Kidney epithelial cell (primary cell): ENCODE results near the gene SPATA31D4. TPM values are rescaled to one million over a fixed set of nuclear protein-coding genes. Genes with fewer than 3 reads are reported as not detected.
"Not testable (repeated sequence)": the region's sequence is repeated elsewhere in the genome, so short reads cannot be mapped to it uniquely, and the experiment has no call there.

Source experiments
- DNase-seq: peaks from one replicate; pipeline ENCODE4 v3.0.0-alpha.2; 2010; ENCODE audit warnings: low read depth
- H3K27me3 ChIP-seq: 2 replicates; pipeline ENCODE4 v1.6.0; 2011; ENCODE audit warnings: low read length; ENCODE audit not compliant: control insufficient read depth, insufficient read depth
- H3K36me3 ChIP-seq: 2 replicates; pipeline ENCODE4 v1.5.1; 2011; ENCODE audit warnings: low read length; ENCODE audit not compliant: control insufficient read depth, insufficient read depth
- H3K4me3 ChIP-seq: 2 replicates; pipeline ENCODE4 v1.5.1; 2011; ENCODE audit warnings: low read depth, mild to moderate bottlenecking, control low read depth, low read length
- CTCF ChIP-seq: IDR thresholded peaks from 2 replicates; pipeline ENCODE4 v1.5.1; 2011; ENCODE audit warnings: mild to moderate bottlenecking, moderate library complexity, low read length, control low read depth, inconsistent platforms; ENCODE audit not compliant: insufficient read depth, poor library complexity, severe bottlenecking
- total RNA-seq: library from RNA; depleted of rRNA; stranded (reverse); fragments of >200 nt; gene quantifications from 2 replicates; pipeline ENCODE4 v1.2.3, GENCODE V29; 2015

Gene SPATA31D4
- total RNA-seq, 1 donor from 2014 or later, result not detected

GRCh38 chr9:81902626-81903025, 25.6 kb upstream of the SPATA31D4 start:
- TF ChIP-seq CTCF, result no peak
- DNase-seq, result no peak
- H3K4me3 ChIP-seq, result no peak overlapping the region
- no peaks in the 10 kb centered on the region for H3K36me3 ChIP-seq
- H3K27me3 ChIP-seq, result no peaks in the 10 kb centered on the region

- no peak for DNase-seq
- no peaks in the 10 kb centered on the region for H3K27me3 ChIP-seq
- no peak overlapping the region for H3K4me3 ChIP-seq
- no peak for TF ChIP-seq CTCF
- H3K36me3 ChIP-seq, result no peaks in the 10 kb centered on the region
Observed at GRCh38 chr9:81906671-81907070, 21.6 kb upstream of the SPATA31D4 start.

DNA sequence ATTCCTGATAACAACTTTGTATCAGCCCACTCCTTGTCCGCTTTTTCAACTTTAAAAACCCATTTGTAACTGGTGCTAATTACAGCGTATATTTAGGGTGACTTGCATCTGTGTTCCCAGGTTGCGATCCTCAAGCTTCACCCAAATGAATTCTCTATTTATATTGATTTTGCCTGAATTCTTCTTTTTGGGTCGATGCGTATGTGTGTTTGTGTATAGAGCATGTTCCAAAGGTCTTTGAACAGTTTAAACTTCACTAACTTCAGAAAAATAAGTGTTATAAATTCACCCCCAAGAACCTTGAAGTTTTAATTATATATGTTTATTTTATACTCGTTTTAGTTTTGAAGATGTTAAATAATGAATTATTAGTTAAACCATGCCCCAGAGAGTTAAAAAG, 16.1 kb upstream of the SPATA31D4 start:
- Histone ChIP-seq H3K36me3 (no peaks in the 10 kb centered on the region), H3K4me3 (no peak overlapping the region), H3K27me3 (no peaks in the 10 kb centered on the region)
- DNase-seq, result no peak
- TF ChIP-seq CTCF, result no peak

- no peaks in the 10 kb centered on the region for H3K36me3 ChIP-seq
- no peak for TF ChIP-seq CTCF
- DNase-seq, result no peak
- H3K27me3 ChIP-seq, result no peaks in the 10 kb centered on the region
- H3K4me3 ChIP-seq, result no peak overlapping the region
Observed at GRCh38 chr9:81915801-81916505, 12.3 kb upstream of the SPATA31D4 start.

DNA sequence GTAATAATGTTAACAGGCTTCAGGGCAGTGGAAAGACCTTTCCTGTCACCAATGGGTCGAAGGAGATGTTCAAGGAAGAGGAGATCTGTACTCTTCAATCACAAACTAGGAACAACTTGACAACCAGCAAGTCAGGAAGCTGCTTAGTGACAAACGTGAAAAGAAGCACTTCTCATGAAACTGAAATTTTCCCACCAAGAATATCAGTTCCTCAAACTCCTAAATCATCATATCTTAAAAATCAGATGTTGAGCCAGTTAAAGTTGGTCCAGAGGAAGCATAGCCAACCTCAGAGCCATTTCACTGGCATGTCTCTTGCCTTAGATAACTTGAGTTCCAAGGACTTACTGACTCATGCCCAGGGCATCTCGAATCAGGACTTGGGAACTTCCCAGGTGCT, 9.7 kb upstream of the SPATA31D4 start:
- H3K27me3 ChIP-seq, H3K36me3 ChIP-seq, H3K4me3 ChIP-seq, DNase-seq: not testable (repeated sequence)

GRCh38 chr9:81930147-81930546, 1.9 kb downstream of the SPATA31D4 start:
- H3K27me3 ChIP-seq, H3K4me3 ChIP-seq, DNase-seq, H3K36me3 ChIP-seq: not testable (repeated sequence)

- not testable (repeated sequence) for H3K27me3 ChIP-seq, DNase-seq, H3K36me3 ChIP-seq, H3K4me3 ChIP-seq
Observed at GRCh38 chr9:81933547-81933946, 5.3 kb downstream of the SPATA31D4 start.

- not testable (repeated sequence) for H3K27me3 ChIP-seq, H3K36me3 ChIP-seq, DNase-seq, H3K4me3 ChIP-seq
Observed at GRCh38 chr9:81943393-81943792, 15.2 kb downstream of the SPATA31D4 start, which contains the start of gene SPATA31D3. SPATA31D3 (plus strand) TSS chr9:81943500; CDS start chr9:81943586, 86 bp downstream.

GRCh38 chr9:81948650-81949049, 20.4 kb downstream of the SPATA31D4 start:
- not testable (repeated sequence) for H3K27me3 ChIP-seq, H3K4me3 ChIP-seq, DNase-seq, H3K36me3 ChIP-seq
